GM12864 (cell line): ENCODE data around the gene SLC22A23.

Source experiments
- DNase-seq: peaks from one replicate; pipeline ENCODE4 v3.0.0-alpha.2; 2011; ENCODE audit warnings: low read depth
- H3K4me3 ChIP-seq: 2 replicates; pipeline ENCODE4 v1.5.1; 2011; ENCODE audit warnings: mild to moderate bottlenecking, low read depth, low read length, control low read depth
- CTCF ChIP-seq: IDR thresholded peaks from 2 replicates; pipeline ENCODE4 v1.5.1; 2011; ENCODE audit warnings: low read depth, mild to moderate bottlenecking, moderate library complexity, low read length, control low read depth, inconsistent platforms; ENCODE audit errors: missing control alignments

SLC22A23 gene

GRCh38 chr6:3446184-3446583 is 10.7 kb downstream of the SLC22A23 start:
- H3K4me3 ChIP-seq = no peak overlapping the region
- no peak for TF ChIP-seq CTCF
- no peak for DNase-seq

- H3K4me3 ChIP-seq = no peak overlapping the region
- no peak for TF ChIP-seq CTCF
- DNase-seq = no peak
These were observed 12.4 kb downstream of the SLC22A23 start for GRCh38 chr6:3444276-3445088.

GRCh38 chr6:3443221-3443515 is 13.7 kb downstream of the SLC22A23 start:
- DNase-seq = no peak
- TF ChIP-seq CTCF = no peak
- H3K4me3 ChIP-seq = no peak overlapping the region

- H3K4me3 ChIP-seq = no peak overlapping the region
- no peak for TF ChIP-seq CTCF
- no peak for DNase-seq
These were observed 14.2 kb downstream of the SLC22A23 start for GRCh38 chr6:3442431-3443220.

GRCh38 chr6:3440911-3441310 is 15.9 kb downstream of the SLC22A23 start:
- TF ChIP-seq CTCF = no peak
- no peak overlapping the region for H3K4me3 ChIP-seq
- DNase-seq = no peak

GRCh38 chr6:3439961-3440360 is 16.9 kb downstream of the SLC22A23 start:
- DNase-seq = no peak
- TF ChIP-seq CTCF = no peak
- no peak overlapping the region for H3K4me3 ChIP-seq
